ENCODE data around the gene GPR55.

The GPR55 gene

DNA sequence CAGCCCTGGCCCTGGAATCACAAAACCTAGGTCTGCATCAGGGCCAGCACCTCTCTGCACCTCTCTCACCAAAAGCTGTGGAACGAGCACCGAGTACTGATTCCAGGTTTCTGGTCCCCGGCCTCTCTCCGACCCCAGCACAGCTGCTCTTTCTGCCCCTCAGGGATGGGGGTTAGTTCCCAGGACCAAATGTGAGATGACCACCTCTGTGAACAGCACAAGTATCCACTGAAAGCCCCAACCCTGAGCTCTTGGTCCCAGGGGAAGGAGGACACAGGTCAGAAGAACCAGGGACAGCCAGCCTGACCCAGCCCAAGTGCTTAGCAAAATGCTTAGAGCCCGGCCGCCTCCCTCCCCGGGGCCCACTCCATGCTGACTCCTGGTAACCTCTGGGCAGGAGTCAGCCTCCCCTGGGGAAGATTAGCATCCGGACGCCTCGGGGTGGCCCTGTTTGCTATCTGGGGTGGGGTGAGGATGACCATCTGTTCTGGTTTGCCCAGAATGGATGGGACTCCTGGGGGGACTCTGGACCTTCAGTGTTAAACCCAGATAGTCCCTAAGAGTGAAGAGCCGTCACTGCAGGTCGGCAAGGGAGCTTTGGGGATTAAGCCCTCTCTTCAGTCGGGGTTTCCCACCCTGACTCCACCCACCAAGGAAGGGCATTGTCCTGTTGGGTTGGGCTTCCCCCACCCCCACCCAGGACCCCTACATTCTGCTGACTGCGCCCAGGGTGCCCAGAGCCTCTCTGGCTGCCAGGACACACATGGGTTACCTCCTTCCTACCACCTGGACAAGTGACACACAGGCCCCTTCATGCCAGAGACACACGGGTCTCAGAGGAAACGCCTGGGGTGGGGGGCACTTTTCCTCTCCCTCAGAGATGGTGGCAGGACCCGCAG, 9.4 kb upstream of the GPR55 start:
- DNase-seq (ENCODE audit: low spot score): no peak

DNA sequence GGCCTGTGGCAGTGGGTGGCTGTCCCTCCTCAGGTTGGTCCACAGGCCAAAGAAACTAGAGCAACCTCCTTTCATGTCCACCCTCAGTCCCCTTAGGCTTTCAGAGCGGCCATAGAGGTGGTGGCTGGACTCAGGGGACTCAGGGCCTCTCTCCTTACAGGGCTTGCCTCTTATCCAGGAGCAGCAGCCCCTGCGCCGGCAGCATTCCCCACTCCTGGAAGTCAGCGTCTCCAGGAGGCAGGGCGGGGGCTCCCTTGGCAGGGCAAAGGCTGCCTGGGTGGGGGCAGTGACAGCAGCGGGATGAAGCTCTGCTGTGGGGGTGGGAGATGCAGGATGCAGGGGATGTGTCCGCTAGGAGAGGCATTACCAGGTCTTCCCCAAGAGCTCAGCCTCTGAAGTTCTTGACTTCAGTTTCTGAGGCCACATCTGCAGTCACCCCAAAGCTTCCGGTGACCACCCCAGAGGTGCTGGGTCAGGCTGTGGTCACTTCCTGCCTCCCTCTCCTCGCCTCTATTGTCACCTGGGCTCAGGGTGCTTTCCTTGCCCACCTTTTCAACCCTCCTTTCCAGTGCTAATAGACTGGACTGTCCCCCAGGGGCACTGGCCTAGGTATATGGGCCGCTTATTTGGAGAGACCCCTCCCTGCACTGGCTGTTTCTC, 8.6 kb upstream of the GPR55 start:
- no peak for DNase-seq (ENCODE audit: low spot score)

DNA sequence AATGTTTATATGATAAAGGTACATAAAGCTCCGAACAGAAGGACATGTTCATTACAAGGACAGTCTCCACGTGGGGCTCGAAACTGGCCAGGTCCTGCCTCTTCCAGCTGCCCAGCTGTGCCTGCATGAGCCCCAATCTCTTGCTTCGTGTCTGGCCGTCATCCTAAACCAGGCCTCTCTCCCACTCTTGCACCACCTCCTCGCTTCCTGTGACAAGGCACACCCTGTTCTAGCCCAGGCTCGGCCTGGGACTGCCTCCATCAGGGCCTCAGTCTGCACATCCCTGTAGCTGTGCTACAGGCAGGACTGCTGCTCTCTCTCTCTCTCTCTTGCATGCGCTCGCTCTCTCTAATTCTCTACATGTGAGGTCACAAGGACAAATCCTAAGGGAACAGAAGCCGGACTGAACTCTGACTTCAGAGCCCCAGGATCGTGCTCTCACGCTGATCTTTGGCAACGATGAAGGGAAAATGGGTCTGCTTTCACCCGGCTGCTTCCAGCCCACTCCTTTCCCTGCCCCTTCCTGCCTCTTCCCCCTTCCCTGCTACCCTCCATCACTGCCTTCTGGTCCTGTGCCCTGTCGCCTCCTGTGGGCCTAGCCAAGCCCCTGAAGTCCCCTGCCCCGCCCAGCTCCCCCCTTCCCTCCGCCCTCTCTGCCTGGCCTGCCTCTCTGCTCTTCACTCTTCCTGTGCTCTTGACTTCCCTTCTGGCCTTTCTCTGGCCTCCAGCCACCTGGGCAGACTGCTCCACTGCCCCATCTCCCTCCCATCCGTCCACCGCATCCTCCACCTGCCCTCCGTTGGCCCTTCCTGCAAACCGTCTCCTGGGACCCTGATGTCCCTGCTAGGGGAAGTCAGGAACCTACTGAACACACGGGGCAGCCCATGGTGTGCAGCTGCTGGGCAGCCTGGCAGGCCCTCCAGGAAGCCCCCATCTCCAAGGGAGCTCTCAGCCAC, 7.8 kb upstream of the GPR55 start:
- no peak for DNase-seq (ENCODE audit: low spot score)

DNA sequence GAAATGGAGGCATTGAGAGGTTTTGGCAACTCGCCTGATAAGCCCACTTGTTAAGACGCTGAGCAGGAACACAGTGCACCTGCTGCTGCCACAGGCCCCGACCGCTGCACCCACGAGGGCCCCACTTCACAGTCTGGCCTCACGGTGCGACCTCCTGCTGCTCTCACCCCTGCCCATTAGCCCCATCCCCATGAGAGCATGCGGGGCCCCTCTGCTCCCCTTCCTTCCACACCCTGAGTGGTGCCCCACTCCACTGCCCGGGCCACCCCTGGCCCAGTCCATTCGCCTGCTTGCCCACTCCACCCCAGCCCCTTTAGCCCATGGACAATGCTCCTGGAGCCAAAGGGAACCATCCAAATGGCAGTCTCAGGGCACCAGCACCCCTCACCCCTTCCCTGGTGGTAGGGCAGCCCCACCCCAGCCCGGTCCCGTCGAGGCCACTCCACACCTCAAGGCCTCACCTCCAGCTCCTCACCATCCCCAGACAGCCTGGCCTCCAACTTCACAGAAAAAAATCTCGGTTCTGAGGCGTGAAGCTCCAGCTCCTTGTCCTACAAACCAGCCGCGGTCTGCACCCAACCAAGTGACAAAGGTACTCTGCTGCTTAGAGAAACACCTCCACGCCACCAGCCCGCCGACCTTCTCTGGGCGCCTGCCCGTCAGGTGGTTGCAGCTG, 6.7 kb upstream of the GPR55 start:
- DNase-seq (ENCODE audit: low spot score): no peak

DNA sequence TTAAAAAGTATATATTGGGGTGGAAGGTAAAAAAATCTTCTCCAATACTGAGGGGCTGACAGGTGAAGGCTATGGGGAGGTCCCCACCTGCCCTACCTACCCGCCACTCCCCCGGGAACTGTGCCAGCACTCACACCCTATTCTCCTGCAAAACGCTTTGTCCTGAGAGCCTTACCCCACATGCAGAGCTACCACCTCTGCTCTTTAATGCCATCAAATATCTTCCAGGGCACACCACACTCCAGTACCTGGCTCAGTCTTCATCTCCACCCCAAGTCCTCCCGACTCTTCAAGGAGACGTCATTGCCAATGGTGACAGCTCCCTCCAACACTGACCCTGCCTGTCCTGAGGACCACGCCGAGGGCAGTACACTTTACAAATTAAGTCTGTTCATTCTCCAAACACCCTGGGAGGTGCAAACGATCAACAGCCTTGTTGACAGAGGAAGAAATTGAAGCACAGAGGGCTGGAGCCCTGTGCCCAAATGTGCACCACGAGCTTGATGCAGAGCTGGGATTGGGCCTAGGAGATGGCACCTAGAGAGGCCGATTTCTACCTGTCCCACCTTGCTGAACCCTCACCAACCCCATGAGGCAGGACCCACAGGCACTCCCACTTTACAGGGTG, 6.0 kb upstream of the GPR55 start:
- DNase-seq (ENCODE audit: low spot score): no peak

DNA sequence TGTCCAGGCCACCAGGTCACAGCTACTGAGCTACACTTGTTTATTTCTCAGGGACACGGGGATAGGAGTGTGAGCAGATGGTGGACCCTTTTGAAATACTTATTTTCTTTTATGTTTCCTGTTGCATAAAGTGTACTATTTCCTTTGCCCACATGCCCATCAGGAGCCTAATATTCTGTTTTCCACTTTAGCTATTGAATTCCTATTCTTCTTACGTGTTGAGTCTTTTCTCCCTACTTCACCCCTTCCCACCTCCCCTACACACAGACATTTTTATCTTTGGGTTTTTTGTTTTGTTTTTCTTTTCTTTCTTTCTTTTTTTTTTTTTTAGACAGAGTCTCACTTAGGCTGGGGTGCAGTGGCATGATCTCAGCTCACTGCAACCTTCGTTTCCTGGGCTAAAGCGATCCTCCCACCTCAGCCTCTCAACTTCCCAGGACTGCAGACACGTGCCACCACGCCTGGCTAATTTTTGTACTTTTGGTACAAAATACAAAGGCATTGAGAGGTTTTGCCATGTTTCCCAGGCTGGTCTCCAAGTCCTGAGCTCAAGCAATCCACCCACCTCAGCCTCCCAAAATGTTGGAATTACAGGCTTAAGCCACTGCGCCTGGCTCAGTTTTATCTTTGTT, 5.2 kb upstream of the GPR55 start:
- DNase-seq (ENCODE audit: low spot score): no peak

DNA sequence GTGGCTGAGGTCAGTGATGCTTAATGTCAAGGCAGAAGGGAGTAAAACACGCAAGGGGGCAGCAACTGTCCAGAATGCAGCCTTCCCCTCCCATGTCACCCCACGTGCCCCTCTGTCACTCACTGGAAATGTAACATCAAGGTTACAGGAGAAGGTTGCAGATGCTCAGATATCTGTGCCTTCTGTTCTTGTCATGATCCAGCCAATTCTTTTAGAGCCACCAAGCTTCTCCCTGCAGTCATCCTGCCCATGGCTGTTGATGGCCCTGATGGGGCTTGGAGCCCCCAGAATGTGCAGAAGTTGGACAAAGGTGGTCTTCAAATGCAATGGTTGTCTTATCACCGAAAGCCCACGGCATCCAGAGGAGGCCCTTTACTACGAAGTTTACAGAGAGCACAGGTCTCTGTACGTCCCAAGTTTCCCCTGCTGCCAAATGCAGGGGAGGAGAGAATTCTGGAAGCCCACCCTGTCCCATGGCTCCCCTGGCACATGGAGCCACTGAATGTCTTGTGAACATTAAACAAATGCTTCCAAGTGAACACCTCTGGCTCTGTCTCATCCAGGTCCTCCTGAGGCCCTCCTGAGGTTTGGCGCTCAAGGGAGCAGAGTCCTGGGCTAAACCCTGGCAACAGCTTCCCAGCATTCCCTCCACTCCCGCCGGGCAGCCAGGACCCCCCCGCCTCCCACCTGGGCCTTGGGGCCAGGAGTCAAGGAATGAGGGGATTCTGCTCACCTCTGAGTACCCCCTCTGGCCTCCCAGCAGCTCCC, 4.5 kb upstream of the GPR55 start:
- DNase-seq (ENCODE audit: low spot score): no peak

DNA sequence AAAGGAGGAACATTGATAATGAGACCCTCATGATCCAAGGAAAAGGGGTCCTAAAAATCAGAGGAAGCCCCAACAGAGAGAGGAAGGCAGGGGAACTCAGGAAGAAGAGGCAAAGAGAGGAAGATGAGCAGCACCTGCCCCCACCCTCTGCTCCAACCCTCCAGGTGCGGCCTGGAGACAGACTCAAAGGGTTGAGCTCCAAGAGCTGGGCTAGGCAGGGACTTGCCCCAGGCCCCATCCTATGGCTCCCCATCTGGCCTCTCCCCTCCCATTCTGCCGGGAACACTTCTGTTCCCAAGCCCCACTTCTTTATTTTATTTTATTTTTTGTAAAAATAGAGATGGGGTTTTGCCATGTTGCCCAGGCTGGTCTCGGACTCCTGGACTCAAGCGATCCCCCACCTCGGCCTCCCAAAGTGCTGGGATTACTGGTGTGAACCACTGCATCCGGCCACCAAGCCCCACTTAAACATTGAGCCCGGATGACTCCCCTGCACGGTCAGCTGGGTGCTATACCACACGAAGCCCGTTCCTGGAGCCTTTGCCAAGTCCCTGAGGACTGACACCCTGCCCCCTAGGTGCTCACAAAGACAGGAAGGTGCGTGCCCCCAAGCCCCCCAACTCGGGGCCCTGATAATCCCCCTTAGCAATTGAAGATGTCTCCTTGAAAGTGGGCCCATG, 3.8 kb upstream of the GPR55 start:
- DNase-seq (ENCODE audit: low spot score): no peak

DNA sequence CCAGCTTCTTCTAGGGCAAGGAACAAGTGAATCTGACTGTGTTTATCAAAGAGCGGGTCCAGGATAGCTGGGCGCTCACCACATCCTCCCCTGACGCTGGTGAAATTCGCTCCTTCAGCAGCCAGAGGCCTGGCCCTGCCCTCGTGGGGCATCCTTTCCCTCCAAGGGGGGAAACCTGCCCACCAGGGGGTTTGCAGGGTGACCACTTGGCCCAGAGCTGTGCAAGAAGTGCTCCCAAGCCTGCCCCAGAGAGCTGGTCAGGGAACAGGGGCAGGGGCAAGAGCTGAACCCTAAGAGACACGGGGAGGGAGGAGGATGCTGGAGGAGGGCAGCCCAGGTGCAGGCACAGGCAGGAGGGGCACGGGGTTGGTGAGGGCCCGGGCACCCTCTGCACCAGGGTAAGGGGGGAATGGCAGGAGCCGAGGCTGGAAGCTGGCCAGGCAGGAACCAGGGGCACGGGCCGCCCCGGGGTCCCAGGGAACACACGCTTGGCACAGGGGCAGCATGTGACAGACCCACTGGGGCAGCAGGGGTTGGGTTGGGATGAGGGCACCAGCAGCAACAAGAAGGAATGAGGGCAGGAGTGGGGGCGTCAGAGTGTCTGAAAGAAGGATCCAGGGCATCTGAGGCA, 2.8 kb upstream of the GPR55 start:
- DNase-seq (ENCODE audit: low spot score): no peak

DNA sequence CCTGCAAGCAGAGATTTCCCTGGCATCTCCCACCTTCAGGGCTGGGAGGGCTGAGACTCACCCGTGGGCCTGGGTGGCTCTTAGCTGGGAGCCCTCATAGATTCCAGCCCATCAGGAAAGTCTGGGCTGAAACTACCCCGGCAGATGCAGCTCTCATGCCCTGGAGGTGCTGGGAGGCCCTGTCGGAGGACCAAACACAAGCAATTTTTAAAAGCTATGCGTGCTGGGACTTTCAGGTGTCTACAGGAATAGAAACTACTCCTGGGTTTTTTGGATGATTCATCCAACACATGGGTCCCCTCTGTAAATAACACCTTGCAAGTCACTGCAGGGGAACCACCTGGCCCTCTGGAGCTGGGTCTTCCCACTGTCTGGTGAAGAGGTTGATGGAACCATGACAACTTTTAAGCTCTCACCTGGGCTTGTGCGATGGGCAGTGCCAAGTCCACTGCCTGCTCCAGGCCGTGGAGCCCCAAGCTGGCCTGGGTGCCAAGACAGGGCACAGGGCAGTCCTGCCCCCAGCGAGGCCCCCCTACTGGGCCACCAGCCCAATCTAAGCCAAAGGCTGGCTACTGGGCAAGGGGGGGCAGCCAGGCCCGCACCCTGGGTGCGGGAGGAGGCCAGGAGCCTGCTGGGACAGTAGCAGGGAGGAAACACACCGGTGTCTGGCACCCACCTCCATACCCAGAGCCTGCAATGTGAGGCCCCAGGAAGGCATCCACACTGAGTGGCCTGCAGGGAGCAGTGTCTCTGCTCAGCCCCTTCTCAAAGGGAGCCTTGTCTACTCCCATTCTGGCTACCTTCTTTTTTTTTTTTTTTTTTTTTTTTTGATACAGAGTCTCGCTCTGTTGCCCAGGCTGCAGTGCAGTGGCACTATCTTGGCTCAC, 1.1 kb upstream of the GPR55 start:
- DNase-seq (ENCODE audit: low spot score): peak; percentile 25

DNA sequence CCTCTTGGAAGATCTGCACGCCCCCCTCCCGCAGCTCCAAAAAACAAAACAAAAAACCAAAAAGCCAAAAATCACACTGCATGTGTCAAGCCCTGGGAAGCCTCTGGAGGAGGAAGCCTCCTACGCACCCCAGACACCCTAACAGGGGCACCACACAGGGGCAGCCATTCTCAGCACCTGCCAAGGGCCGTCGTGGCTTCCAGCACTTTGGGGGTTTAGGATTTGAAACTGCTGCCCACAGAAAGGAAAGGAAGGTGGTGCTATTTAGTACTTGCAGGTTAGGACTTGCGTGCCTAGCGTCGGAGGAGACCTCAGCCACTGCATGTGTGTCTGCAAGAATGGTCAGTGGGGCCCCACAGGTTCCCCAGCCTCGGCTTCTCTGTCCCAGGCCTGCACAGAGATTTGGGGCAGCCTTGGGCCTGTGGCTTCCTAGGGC, 419 bp upstream of the GPR55 start:
- DNase-seq (ENCODE audit: low spot score): no peak

DNA sequence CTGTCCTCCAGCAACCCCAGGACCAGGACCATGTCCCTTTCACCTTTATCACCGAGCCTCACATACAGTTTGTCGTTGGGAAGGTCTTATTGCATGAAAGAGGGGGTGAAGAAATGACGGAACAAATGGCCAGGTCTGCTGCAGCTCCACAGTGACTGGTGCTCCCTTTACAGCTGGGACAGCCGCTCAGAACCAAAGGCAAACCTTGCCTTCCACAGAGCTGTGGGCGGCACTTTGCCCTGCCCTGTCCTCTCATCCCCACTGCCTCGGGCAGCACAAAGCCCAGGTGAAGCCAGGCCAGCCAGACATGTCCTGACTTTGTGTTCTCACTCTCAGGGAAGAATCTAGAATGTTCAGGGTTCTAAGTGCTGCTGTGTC, 961 bp downstream of the GPR55 start:
- no peak for DNase-seq (ENCODE audit: low spot score)

DNA sequence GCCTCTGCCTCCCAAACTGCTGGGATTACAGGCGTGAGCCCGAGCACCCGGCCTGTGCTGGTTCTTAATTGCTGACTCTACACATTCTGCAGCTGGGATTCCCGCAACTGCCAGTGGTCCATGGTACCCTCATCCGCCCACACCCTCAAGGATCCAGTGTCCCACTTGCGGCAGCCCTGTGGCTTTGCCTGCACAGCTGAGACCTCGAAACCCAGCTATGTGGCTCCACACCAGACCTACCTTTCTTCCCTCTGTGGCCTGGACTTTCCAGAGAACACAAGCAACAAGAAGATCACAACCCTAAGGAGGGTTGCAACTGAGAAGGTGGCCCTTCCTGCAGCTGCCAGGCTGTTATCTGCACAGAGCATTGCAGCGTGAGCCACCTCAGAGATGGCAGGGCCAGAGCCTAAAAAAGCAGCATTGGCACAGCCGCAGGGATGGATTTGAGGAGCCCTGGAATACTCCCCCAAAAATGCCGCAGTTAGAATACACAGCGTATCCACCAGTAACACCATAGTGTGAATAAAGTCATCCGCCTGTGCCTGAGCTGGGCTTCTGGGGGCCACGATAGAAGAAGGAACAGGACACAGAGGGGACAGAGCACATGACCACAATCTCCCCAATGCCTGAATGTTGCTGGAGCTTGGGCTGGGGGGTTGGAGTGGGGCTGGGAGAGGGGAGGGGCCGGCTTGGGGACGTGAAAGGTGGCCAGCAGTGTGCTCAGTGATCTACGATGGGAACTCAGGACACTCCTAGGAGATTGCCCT, 1.9 kb downstream of the GPR55 start:
- no peak for DNase-seq (ENCODE audit: low spot score)

DNA sequence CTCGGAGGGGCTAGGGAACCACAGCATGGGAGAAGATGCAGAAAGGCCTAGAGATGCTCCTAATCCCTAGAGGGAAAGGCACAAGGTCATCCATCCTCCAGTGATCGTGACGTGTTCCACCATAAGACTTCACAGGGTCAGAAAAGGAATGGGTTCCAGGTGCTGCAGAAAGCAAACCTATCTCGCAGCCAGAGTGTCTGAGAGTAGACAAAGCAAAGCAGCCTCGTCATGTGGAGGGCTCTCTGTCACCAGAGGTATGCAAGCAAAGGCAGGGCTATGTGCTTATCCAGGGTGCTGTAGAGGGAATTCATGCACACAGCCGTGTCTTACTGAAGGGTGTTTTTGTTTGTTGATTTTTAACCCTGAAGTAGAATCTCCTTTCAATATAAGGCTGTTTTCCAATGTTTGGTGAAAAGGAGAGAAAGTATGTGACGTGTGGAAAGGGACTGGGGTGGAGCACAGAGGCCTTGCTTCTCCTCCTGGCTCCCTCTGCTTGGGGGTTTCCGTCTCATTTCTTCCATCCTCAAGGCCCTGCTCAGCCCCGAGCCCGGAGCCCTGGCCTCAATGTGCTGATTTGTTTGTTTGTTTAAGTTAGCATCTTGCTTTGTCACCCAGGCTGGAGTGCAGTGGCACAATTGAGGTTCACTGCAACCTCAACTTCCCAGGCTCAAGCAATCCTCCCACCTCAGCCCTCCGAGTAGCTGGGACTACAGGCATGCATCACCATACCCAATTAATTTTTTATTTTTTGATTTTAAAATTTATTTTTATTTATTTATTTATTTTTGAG, 3.0 kb downstream of the GPR55 start:
- no peak for DNase-seq (ENCODE audit: low spot score)

DNA sequence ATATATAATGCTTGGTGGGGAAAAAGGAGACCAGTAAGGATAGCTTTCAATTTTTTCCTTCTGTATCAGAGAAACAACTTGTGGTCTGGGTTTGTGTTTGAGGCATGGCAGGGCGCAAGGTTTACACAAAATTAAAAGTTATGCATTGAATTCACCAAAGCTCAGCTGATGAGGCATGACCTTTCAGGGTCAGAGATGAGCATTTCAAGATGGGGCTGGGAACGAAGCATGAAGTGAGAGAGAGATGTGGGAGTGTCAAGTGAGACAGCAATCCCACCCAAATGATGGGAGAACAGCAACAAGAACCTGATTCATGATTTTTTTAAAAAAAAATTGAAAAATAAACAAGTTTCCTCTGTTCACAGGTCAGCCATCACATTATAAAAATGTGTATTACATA, 4.9 kb downstream of the GPR55 start:
- no peak for DNase-seq (ENCODE audit: low spot score)

DNA sequence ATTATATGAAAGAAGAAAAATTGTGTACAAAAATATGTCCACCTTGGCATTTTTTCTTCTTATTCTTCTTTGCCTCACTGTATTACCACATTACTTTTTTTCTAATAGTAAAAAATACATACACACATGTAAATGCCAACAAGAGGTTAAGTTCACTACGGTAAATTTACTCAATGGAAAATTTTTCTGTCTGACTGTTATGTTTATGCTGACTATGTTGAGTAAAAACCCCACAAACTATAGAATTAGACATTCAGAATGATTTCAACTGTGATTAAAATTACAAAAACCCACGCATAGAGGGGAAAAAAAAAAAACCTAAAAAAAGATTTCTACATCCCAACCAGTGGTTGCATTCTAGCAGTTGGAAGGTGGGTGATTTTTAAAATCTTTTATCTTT, 5.4 kb downstream of the GPR55 start:
- no peak for DNase-seq (ENCODE audit: low spot score)
